Left renal pelvis (tissue), 4 donors: ENCODE data around the gene GPC6. TPM values are rescaled to one million over a fixed set of nuclear protein-coding genes. Genes with fewer than 3 reads are reported as not detected.

Source experiments
- DNase-seq, 4 donors: peaks; one replicate each; pipeline ENCODE4 v3.0.0-alpha.2; 2013; ENCODE audit warnings: low read depth in 4 of 4, low spot score in 3 of 4
- polyA plus RNA-seq, 4 donors: library from polyadenylated mRNA; unstranded; fragments of 120-200 nt; gene quantifications; one replicate each; pipeline ENCODE4 v1.2.1, GENCODE V29; 2013; ENCODE audit not compliant: insufficient read length in 4 of 4

GPC6 gene
- polyA plus RNA-seq, 4 donors: 49.8 to 74.4 (median 65.2) TPM

- DNase-seq: no peak
Measured at GRCh38 chr13:94122300-94122915, 895.8 kb downstream of the GPC6 start.

- DNase-seq: no peak
Measured at GRCh38 chr13:94123557-94123956, 897.0 kb downstream of the GPC6 start.

- DNase-seq: no peak
Measured at GRCh38 chr13:94128430-94128829, 901.8 kb downstream of the GPC6 start.

- DNase-seq: no peak
Measured at GRCh38 chr13:94129490-94129894, 902.9 kb downstream of the GPC6 start.

GRCh38 chr13:94138831-94139230 lies 912.2 kb downstream of the GPC6 start:
- DNase-seq: no peak

- DNase-seq: no peak
Measured at GRCh38 chr13:94139393-94139995, 912.9 kb downstream of the GPC6 start.

- no peak for DNase-seq
Measured at GRCh38 chr13:94140027-94140426, 913.4 kb downstream of the GPC6 start.

- no peak for DNase-seq
Measured at GRCh38 chr13:94140511-94140910, 913.9 kb downstream of the GPC6 start.

GRCh38 chr13:94143624-94144350 lies 917.2 kb downstream of the GPC6 start:
- DNase-seq: no peak

- no peak for DNase-seq
Measured at GRCh38 chr13:94145966-94146365, 919.4 kb downstream of the GPC6 start.

GRCh38 chr13:94153586-94153985 lies 927.0 kb downstream of the GPC6 start:
- DNase-seq: no peak

GRCh38 chr13:94154367-94154766 lies 927.8 kb downstream of the GPC6 start:
- no peak for DNase-seq

- no peak for DNase-seq
Measured at GRCh38 chr13:94157705-94158218, 931.2 kb downstream of the GPC6 start.

GRCh38 chr13:94160875-94161274 lies 934.3 kb downstream of the GPC6 start:
- no peak for DNase-seq

- no peak for DNase-seq
Measured at GRCh38 chr13:94162289-94162688, 935.7 kb downstream of the GPC6 start.

- no peak for DNase-seq
Measured at GRCh38 chr13:94163535-94163934, 936.9 kb downstream of the GPC6 start.

GRCh38 chr13:94168783-94169453 lies 942.3 kb downstream of the GPC6 start:
- no peak for DNase-seq

- no peak for DNase-seq
Measured at GRCh38 chr13:94169454-94170144, 943.0 kb downstream of the GPC6 start.

- no peak for DNase-seq
Measured at GRCh38 chr13:94170145-94170571, 943.6 kb downstream of the GPC6 start.

- DNase-seq: no peak
Measured at GRCh38 chr13:94172416-94172815, 945.8 kb downstream of the GPC6 start.
